Right atrium auricular region (tissue), 2 donors: ENCODE results near the gene PTPN7. TPM values are rescaled to one million over a fixed set of nuclear protein-coding genes. Genes with fewer than 3 reads are reported as not detected.
A peak's percentile ranks its signal among the peaks of the same experiment; 100 is the strongest.

Experiments
- DNase-seq: peaks from one replicate; pipeline ENCODE4 v3.0.0-alpha.2; 2019; ENCODE audit warnings: low spot score
- H3K27ac ChIP-seq, 2 donors: fragments of 200-600 bp; sonication (generic); 1 replicate in 1 of 2; 2 replicates in 1 of 2; pipeline ENCODE4 v1.5.1; 2016 to 2019
- H3K27me3 ChIP-seq, 2 donors: fragments of 200-600 bp; sonication (generic); one replicate each; pipeline versions ENCODE4 v1.5.1 to v1.6.0; 2017 to 2019
- H3K36me3 ChIP-seq: fragments of 200-600 bp; sonication (generic); one replicate; pipeline ENCODE4 v1.5.1; 2016
- H3K4me1 ChIP-seq, 2 donors: fragments of 200-600 bp; sonication (generic); one replicate each; pipeline versions ENCODE4 v1.5.1 to v1.6.0; 2017 to 2019
- H3K4me3 ChIP-seq, 2 donors: fragments of 200-600 bp; sonication (generic); 1 replicate in 1 of 2; 2 replicates in 1 of 2; pipeline ENCODE4 v1.5.1; 2017 to 2019; ENCODE audit warnings: mild to moderate bottlenecking in 1 of 2, moderate library complexity in 1 of 2
- H3K9me3 ChIP-seq, 2 donors: fragments of 200-600 bp; sonication (generic); one replicate each; pipeline ENCODE4 v1.5.1; 2019
- total RNA-seq, 2 donors: library from RNA; depleted of rRNA; stranded (reverse); fragments of >200 nt; gene quantifications; one replicate each; pipeline ENCODE4 v1.1.0, GENCODE V29; 2016
- TF ChIP-seq, protein P1 (sequence below), 2 donors: fragments of 200-600 bp; sonication (generic); IDR thresholded peaks; one replicate each; pipeline ENCODE4 v1.5.1; 2019; ENCODE audit warnings: antibody characterized with exemption in 2 of 2

PTPN7 gene
- total RNA-seq, 2 donors from 2014 or later = 0.41 to 0.63 TPM

DNA sequence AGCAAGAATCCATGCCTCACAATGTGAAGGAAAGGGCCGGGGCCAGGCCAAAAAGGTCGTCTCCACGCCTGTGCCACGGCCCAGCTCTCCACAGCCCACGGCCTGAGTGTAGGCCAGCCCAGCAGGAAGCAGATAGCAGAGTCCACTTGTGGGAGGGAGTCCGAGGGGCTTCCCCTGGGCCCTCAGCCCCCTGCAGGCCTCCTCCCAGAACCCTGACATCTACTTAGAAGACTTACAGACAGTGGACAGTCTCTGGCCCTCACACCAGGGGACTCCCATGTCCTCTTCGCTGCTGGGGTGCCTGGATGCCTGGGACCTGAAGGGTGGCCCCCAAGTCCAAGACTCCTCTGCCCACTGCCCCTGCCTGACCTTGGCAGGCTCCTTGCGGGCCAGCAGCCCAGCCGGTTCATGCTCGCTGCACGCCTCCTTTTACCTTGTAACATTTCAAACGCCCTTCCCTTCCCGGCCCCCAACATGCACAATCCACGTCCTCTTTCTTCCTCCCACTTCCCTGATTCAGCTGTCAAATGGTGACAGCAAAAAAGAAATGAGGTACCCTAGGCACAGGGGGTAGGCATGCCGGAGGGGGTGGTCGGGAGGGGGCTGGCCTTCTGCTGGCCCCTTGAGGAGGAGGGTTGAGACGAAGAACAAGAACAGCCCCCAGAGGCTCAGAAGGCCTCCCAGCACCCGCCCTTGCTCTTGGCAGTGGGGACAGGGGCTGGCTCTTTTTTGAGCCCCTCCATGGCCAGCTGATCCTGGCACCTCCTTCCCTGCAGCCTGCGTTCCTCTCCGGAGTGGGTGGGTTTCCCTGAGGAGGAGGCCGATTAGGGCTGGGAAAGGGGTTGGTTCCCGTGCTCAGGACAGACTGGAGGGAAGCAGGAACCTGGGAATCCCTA, 997 bp upstream of the PTPN7 start:
- DNase-seq = no peak
- H3K27ac ChIP-seq = no peak overlapping the region
- no peaks in the 10 kb centered on the region for H3K36me3 ChIP-seq
- H3K27me3 ChIP-seq = no peaks in the 10 kb centered on the region
- no peaks in the 10 kb centered on the region for H3K4me1 ChIP-seq
- TF ChIP-seq, protein P1, sequence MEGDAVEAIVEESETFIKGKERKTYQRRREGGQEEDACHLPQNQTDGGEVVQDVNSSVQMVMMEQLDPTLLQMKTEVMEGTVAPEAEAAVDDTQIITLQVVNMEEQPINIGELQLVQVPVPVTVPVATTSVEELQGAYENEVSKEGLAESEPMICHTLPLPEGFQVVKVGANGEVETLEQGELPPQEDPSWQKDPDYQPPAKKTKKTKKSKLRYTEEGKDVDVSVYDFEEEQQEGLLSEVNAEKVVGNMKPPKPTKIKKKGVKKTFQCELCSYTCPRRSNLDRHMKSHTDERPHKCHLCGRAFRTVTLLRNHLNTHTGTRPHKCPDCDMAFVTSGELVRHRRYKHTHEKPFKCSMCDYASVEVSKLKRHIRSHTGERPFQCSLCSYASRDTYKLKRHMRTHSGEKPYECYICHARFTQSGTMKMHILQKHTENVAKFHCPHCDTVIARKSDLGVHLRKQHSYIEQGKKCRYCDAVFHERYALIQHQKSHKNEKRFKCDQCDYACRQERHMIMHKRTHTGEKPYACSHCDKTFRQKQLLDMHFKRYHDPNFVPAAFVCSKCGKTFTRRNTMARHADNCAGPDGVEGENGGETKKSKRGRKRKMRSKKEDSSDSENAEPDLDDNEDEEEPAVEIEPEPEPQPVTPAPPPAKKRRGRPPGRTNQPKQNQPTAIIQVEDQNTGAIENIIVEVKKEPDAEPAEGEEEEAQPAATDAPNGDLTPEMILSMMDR (IDR thresholded peaks at IDR 0.05) = no peak
- H3K9me3 ChIP-seq = no peaks in the 10 kb centered on the region
- no peak overlapping the region for H3K4me3 ChIP-seq

DNA sequence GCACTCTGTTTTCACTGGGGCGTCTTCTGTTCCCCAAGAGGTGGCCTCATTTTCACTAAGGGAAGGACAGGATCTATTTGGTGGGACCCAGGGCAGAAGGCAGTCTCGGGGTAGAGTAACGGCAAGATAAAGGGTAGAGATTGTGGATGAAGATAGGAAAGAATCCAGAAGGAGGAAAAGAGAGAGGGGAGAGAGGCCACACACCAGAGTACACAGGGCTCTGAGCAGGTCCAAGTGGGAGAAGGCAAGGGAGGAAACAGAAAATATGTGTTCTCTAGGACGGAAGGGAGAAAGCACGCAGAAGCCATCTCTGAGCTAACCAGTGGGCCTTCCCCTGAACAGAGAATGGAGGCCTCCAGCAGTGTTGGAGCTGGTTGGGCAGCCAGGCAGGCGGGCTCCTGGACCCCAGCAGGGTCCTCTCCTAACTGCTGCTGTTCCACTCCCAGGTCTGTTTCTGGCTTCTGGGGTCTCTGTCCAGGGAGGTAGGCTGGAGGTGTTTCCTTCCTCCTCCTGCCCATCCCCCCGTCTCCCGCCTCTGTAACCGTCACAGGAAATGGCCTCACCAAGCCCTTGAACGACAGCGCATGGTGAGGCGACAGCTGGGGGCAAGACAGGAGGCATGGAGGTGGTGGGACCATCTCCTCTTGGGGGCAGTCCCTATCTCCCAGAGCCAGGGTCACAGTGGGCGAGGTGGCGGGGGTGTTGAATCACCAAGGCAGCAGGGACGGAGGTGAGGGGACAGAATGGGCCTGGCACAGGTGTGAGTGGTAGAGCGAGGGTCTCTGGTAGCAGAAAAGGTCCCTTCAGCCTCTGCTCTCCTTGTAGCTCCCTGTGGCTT, 649 bp downstream of the PTPN7 start:
- TF ChIP-seq, protein P1 (IDR thresholded peaks at IDR 0.05) = no peak
- peak overlapping the region in 1 of 2 donors; percentile 13 for H3K4me3 ChIP-seq
- H3K27me3 ChIP-seq = no peaks in the 10 kb centered on the region
- no peaks in the 10 kb centered on the region for H3K9me3 ChIP-seq
- H3K4me1 ChIP-seq = peaks cover 0 to 8% of the 10 kb centered on the region in 2 donors
- H3K27ac ChIP-seq = no peak overlapping the region
- H3K36me3 ChIP-seq = no peaks in the 10 kb centered on the region
- no peak for DNase-seq

- Histone ChIP-seq H3K36me3 (no peaks in the 10 kb centered on the region), H3K27ac (no peak overlapping the region), H3K4me3 (no peak overlapping the region), H3K4me1 (peaks cover 0 to 12% of the 10 kb centered on the region in 2 donors), H3K9me3 (no peaks in the 10 kb centered on the region), H3K27me3 (no peaks in the 10 kb centered on the region)
- DNase-seq = no peak
- TF ChIP-seq, protein P1 (IDR thresholded peaks at IDR 0.05) = no peak
Measured at GRCh38 chr1:202158810-202159533, 1.4 kb downstream of the PTPN7 start.

GRCh38 chr1:202157945-202158344, 2.5 kb downstream of the PTPN7 start:
- no peaks in the 10 kb centered on the region for H3K27me3 ChIP-seq

GRCh38 chr1:202156590-202156989, 3.8 kb downstream of the PTPN7 start:
- no peaks in the 10 kb centered on the region for H3K27me3 ChIP-seq
- no peak overlapping the region for H3K4me3 ChIP-seq
- H3K27ac ChIP-seq = no peak overlapping the region
- TF ChIP-seq, protein P1 (IDR thresholded peaks at IDR 0.05) = no peak
- peaks cover 0 to 12% of the 10 kb centered on the region in 2 donors for H3K4me1 ChIP-seq
- no peaks in the 10 kb centered on the region for H3K9me3 ChIP-seq
- no peak for DNase-seq
- no peaks in the 10 kb centered on the region for H3K36me3 ChIP-seq

More at GRCh38 chr1:202157945-202158344, 2.5 kb downstream of the PTPN7 start:
- Histone ChIP-seq H3K36me3 (no peaks in the 10 kb centered on the region), H3K27ac (no peak overlapping the region), H3K9me3 (no peaks in the 10 kb centered on the region), H3K4me1 (peaks cover 0 to 12% of the 10 kb centered on the region in 2 donors), H3K4me3 (no peak overlapping the region)
- TF ChIP-seq, protein P1 (IDR thresholded peaks at IDR 0.05) = no peak
- DNase-seq = no peak
